ENCODE measurements around the gene CYP4F12.

DNA sequence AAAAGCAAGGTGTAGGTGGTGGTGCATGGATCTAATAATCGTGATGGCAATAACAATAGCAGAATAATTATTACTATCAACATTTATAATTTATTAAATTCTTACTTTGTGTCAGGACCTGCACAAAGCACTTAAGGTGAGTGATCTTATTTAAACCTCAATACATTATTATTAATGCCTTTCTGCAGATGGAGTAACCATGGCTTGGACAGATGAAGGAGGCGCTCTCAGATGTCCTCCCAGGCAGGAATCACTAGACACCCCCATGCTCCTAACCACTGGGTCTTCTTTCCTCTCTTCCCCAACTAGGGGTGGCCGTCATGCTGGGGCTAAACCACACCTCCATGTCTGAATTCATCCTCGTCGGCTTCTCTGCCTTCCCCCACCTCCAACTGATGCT, 54.8 kb downstream of the CYP4F12 start, which contains the start of gene OR10H2:
- TF ChIP-seq POLR2AphosphoS5 (IDR thresholded peaks at IDR 0.05; ENCODE audit: low read depth) (no peak), GABPA (IDR thresholded peaks at IDR 0.05; ENCODE audit: low read depth) (no peak)
- TF ChIP-seq, protein P1, sequence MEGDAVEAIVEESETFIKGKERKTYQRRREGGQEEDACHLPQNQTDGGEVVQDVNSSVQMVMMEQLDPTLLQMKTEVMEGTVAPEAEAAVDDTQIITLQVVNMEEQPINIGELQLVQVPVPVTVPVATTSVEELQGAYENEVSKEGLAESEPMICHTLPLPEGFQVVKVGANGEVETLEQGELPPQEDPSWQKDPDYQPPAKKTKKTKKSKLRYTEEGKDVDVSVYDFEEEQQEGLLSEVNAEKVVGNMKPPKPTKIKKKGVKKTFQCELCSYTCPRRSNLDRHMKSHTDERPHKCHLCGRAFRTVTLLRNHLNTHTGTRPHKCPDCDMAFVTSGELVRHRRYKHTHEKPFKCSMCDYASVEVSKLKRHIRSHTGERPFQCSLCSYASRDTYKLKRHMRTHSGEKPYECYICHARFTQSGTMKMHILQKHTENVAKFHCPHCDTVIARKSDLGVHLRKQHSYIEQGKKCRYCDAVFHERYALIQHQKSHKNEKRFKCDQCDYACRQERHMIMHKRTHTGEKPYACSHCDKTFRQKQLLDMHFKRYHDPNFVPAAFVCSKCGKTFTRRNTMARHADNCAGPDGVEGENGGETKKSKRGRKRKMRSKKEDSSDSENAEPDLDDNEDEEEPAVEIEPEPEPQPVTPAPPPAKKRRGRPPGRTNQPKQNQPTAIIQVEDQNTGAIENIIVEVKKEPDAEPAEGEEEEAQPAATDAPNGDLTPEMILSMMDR (IDR thresholded peaks at IDR 0.05; ENCODE audit: insufficient read depth, low read length) = no peak
